RCC 7860 (cell line): ENCODE measurements around the gene EXOC3.
"Not testable (repeated sequence)": the region's sequence is repeated elsewhere in the genome, so short reads cannot be mapped to it uniquely, and the experiment has no call there.

Source experiments
- DNase-seq: peaks from one replicate; pipeline ENCODE4 v3.0.0-alpha.2; 2015; ENCODE audit warnings: low spot score
- FAIRE-seq: peaks from 2 replicates; lab custom pipeline; 2012; peaks lifted over from hg19 to GRCh38; lab: Jason Lieb, UNC

The EXOC3 gene

DNA sequence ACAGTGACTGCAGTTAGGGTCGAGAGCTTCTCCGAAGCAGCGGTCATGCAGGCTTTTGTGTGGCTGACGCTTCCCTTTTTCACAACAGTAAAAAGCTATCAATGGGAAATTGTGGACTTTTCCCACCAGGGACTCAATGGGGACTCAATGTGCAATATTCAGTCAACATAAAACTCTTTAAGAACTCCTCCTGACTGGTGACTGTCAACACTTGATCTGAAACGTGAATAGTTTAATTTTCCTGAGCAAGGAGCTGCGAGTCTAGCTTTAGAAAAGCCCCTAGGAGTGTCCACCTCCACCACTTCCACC is 28.7 kb downstream of the EXOC3 start:
- no peak for FAIRE-seq

DNA sequence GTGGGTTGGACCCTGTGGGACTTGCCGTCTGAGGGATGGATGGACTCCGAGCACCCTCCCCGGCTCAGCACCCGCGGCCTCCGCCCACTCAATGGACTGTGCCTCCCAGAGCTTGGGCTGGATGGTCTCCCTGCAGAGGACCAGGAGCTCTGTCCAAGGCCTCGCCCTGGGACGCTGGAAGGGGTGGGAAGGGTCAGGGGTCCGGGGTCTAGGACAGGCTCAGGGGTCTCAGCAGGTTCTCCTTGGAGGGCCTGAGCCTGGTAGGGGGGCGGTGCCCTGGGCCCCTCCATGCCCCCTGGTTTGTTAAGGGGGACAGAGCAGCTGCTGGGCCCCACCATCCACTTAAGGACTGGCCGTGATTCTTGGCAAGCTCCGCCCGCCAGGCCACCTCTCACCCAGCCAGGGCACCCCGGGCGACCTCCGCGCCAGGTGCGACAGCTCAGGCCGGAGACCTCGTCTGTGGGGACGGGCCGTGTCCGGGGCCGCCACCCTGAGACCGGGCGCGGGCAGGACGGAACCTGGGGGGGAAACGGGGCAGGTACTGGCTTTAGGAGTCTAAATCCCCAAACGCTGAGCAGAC is 29.2 kb downstream of the EXOC3 start:
- no peak for FAIRE-seq

More for the DNA sequence above, 28.7 kb downstream of the EXOC3 start:
- DNase-seq = no peak

DNA sequence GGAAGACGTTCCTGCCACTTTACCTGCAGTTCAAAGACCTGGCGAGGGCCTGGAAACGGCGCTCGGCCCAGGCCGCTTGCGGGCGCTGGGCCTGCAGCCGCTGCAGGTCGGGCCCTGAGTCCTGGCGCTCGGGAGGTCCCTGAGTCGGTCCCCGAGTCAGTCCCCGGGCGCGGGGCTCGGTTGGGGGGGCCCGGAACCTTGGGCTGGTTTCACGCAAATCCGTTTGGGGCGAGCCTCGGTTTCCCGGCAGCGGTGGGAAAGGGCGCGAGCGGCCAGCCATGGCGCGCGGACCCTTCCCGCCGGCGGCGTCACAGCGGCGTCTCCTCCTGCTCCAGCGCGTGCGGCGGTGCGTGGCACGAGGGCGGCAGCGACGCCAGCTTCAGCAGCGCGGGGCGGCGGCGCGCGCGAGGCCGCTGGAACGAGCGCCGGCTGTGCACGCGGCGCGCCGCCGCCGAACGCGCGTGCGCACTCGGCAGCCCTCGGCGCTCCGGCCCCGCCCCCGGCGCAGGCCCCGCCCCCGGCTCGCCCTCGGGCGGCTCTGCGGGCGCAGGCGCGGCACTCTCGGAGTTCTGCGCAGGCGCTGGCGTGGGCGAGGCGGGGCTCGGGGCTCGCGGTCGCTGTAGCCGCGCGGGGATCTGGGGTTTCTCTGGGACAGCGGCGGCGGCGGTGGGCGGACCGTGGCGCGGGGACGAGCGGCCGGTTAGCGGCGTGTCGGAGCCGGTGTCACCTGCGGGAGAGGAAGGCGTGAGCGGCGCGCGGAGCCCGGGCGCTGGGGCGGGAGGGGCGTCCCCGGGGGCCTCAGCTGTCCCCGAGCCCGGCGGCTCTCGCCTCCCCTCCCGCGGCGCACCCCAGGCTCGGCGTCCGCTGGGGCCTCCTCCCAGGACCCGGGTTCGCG is 29.9 kb downstream of the EXOC3 start:
- FAIRE-seq = no peak
- peak; percentile 77 for DNase-seq

More for the DNA sequence above, 29.2 kb downstream of the EXOC3 start:
- no peak for DNase-seq

DNA sequence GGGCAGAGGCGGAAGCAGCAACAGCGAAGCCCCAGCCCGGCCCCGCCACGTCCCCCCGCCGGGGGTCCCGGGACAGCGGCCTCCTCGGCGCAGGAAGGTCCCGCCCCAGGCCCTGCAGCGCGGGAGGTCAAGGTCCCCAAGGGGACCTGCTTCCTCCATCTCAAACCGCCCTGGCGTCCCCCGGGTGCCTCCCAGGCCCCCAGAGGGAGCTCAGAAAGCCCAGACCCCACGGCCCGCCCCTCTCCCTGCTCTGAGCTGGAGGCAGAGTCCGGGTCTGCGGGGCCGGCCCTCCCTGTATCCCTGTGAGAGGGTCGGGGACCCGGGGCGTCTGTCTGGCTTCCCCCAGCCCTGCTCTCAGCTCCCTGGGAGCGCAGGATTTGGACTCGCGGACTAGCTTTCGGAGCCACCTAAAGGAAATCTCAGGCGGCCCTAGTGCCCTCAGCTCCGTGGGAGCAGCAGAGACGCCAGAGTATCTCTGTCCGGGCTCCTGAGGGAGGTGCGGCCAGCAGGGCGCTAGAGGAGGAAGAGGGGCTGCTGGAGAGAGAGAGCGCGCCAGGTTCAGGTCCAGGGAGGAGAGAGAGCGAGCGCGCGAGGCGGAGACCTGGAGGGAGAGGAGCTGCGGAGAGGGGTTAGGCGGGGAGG is 30.7 kb downstream of the EXOC3 start:
- no peak for FAIRE-seq
- no peak for DNase-seq

DNA sequence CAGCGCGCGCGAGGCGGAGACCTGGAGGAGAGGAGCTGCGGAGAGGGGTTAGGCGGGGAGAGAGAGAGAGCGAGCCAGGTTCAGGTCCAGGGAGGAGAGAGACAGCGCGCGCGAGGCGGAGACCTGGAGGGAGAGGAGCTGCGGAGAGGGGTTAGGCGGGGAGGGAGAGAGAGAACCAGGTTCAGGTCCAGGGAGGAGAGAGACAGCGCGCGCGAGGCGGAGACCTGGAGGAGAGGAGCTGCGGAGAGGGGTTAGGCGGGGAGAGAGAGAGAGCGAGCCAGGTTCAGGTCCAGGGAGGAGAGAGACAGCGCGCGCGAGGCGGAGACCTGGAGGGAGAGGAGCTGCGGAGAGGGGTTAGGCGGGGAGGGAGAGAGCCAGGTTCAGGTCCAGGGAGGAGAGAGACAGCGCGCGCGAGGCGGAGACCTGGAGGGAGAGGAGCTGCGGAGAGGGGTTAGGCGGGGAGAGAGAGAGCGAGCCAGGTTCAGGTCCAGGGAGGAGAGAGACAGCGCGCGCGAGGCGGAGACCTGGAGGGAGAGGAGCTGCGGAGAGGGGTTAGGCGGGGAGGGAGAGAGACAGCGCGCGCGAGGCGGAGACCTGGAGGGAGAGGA is 31.4 kb downstream of the EXOC3 start:
- not testable (repeated sequence) for FAIRE-seq, DNase-seq

DNA sequence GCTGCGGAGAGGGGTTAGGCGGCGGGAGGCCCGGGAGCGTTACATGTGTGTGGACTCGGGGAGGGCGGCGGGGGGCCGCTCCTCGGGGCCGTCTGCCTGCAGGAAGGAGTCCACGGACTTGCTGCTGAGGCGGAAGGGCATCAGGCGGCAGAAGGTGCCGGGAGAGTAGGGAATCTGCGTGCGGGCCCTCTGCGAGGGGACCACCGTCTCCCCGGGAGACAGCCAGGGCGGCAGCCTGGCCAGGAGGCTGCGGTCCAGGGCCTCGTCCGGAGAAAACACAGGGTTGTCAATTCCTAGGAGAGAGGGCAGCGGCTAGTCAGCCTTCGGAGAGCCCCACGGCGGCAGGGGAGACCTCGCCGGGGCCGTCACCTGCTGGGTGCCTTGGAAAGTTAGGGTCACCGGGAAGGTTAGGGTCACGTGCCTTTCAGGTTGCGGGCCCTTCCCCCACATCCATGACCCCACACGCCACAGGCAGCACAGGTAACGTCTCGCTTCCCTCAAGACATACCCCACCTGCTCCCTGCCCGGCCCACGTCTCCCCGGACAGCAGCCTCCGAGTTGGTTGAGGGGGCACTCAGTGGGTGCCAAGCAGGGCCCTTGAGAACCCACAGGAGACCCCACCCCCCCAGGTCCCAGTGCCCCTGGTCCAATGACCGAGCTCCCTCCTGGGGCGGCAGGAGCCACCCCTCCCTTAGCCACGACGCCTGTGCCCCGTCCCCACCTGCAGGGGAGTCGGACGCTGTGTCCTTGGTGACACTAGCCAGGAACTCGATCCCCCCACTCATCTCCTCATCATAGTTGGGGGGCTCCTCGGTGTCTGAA is 32.1 kb downstream of the EXOC3 start:
- no peak for DNase-seq
- no peak for FAIRE-seq

DNA sequence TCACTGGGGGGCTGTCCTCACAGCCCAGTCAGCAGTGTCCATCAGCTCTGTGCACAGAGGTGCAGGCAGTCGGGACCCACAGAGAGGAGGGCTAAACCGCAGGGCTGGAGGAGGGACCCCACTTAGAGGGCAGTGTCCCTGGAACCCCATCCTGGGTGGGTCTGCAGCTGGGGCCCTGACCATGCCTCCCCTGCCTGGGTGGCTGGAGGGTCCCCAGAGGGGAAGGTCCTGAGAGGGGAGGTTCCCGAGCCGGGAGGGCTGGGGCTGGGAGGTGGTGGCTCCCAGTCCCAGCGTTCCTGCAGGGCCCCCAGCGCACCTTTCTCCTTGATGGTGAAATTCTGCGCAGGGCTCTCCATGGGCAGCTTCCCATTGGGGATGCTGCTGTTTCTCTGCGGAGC is 32.7 kb downstream of the EXOC3 start:
- FAIRE-seq = no peak
- no peak for DNase-seq

DNA sequence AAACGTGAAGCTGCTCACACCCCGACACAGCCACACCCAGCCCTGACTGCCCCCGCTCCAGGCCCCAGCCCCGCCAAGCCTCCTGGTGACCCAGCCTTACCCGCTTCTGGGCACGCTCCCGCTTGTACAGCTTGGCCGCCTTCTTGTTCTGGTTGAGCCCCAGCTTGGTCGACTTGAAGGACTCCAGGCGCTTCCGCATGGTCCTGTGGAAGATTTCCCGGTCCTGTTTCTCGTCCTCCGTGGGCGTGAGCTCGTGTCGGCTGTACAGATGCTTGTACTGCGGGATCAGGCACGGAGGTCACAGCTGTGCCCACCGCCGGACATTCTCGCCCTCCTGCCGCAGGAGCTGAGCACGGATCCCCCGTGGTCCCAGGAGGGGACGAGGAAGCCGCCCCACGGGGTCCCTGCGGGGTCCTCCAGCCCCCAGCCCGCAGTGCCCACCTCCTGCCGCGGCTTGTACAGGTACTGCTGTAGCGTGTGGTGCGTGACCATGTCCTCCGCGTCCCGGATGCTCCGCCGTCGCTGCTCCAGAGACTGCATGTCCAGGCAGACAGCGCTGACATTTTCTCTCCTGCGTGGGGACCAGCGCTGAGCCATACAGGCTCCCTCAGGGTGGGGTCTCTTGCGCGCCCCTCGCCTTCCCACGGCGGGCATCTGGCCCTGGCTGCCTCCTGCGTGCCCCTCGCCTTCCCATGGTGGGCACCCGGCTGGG is 33.3 kb downstream of the EXOC3 start:
- DNase-seq (no peak), FAIRE-seq (no peak)

DNA sequence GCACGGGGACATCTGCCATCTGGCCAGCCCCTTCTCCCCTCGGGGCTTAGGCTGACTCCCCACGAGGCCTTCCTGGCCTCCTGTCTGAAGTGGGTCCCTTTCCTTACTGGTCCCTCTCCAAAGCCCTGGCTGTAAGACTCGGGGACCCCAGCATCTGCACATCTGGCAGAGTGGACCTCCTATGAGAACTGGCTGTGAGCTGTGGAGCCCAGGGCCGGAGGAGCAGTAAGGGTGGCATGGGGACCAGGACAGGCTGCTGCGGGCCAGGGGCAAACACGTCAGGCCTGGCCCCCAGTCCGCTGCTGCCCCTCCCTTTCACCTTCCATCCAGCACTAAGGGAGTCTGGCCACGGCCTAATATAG is 33.8 kb downstream of the EXOC3 start:
- no peak for FAIRE-seq
- no peak for DNase-seq

DNA sequence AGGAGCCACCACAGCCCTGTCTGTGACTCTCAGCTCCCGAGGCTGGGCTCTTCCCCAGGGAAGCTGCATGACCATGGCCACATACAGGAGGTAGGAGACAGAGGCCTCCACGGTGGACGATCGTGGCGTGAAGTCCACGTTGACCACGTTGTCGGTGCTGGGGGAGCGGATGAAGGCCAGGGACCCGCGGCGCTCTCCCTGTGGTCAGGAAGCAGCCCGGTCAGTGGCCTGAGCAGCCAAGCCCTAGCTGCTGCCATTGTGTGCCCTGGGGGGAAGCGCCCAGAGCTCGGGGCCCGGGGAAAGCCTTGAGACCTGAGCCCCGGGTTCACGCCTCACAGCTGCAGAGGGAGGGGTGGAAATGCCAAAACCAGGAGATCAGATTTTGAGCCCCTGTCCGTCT is 34.3 kb downstream of the EXOC3 start:
- DNase-seq (no peak), FAIRE-seq (no peak)

DNA sequence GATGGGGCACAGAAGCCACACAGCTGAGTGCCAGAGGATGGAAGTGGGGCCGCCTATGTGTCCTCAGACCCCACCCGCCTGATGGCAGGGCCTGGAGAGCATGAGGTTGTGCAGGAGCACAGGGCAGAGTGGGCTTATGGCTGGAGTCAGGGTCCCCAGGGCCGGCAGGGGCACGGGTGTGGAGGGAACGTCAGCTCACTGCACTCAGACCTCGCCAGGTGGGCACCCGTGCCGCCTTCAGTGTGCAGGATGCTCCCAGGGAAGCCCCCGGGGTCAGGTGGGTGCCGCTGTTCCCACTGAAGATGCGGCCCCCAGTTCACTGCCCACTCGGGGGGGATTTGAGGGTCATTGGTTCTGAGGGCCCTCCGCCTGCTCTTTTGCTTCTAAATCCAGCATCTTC is 34.9 kb downstream of the EXOC3 start:
- DNase-seq (no peak), FAIRE-seq (no peak)

DNA sequence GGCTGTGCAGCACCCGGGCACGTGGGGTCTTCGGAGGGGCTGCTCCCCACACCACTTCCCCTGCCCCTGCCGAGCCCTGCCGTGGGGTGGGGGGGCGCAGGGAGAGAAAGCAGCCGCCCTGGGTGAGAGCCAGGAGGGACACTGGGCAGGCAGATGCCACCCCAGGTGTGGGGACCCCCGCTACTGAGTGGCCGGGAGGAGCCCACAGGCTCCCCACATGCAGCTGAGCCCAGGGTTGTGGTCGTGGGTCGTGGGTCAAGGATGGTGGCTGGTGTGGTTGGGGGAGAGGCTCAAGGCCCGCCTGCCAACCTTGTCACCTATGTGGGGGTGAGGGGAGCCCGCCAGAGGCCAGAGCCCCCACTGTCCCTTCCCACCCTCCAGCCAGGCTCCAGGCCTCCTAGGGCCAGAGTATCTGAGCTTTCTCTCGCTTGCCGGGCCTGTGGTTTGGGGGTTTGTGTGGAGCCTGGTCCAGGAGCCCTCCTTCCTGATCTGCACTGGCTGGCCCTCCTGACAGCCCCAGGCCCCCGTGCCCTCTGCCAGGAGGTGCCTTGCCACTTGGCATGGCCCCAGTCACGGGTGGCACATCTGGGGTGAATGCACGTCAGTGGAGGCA is 35.5 kb downstream of the EXOC3 start:
- no peak for FAIRE-seq

DNA sequence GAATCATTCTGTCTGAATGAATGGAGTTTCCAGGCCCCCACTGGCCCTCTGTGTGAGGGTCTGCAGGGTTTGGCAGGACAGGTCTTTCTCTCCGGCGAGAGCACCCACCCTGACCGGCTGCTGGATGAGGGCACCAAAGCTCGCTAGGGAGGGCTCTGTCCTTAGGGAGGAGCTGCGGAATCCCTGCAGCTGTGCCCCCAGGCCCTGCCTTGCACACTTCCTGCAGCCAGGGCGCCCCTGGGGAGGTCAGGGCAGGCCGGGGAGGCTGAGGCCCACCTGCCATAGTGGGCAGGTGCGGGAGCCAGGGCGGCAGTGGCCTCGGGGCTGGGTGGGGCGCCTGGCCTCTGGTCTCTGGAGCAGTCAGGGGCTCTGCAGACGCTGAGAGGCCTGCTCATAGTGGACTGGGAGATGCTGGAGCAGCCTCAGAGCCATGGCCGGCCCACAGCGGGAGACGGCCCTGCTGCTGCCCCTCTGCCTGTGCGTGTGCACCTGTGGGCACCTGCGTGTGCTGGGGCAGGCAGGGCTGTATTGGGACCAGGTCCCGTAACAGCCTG is 36.1 kb downstream of the EXOC3 start:
- FAIRE-seq (no peak), DNase-seq (no peak)

More for the DNA sequence above, 35.5 kb downstream of the EXOC3 start:
- no peak for DNase-seq

DNA sequence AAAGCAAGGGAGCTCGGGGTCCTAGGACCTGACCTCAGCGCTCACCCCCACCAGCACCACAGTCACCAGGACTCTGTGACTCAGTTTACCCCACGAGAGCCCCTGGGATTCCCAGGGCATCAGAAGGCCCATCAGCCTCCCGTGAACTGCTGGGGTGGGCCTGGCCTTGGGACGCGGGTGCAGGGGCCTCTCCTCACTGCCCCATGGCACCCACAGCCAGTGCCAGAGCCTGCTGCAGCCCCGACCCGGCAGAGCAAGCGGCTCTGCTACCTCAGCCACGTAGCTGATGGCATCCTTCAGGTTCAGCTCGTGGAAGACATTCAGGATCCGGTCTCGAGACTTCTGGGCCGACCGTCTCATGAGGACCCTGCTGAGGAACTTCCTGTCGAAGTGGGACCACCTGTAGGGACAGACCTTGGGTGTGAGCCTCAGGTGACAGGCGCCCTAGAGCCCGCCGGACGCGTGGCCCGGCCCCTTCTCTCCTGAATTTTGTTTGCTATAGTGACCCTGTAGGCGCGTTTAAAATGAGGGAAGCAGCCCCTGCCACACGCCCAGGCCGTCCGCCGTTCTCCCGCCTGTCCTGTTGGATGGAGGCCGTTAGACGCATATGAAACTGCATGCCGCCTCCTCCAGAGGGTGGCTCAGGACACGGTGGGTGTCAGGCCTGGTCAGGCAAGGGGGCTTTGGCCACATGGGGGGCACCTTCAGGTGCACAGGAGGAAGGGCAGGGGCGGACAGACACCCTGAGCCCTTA is 36.8 kb downstream of the EXOC3 start:
- no peak for DNase-seq
- no peak for FAIRE-seq

DNA sequence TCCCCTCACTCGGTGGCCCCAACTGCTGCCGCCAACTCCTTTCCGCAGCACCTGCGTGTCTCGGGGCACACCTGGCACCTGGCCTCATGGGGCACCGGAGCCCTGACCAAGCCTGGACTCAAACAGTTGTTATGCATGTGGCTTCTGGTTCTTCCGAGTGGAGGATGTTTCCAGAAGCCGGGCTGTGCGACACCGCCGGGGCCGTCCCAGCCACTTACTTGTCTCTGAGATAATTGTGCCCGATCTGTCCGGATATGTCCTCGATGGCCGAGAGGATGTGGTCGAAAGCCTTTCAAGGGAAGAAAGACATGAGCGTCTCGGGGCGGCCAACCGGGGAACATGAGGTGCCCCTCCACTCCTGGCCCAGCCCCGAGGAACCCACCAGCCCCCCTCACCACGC is 38.4 kb downstream of the EXOC3 start:
- FAIRE-seq = no peak
- no peak for DNase-seq

DNA sequence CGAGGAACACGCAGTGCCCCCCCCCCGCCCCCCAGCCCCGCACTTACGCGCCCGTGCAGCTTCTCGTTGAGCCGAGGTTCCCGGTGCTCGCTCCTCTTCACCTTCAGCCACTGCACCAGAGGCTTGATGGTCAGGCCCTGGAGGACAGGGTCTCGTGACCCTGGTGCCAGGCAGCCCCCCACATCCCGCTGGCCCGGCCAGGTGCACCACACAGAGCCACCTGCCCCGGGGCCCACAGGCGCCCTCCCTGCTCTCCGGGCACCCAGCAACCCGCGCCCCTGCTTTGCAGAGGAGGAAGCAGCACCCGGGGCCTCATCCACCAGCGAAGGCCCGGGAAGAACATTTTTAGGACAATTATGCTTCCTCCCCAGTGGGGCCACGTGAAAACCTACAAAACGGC is 39.0 kb downstream of the EXOC3 start:
- FAIRE-seq = no peak
- DNase-seq = no peak

DNA sequence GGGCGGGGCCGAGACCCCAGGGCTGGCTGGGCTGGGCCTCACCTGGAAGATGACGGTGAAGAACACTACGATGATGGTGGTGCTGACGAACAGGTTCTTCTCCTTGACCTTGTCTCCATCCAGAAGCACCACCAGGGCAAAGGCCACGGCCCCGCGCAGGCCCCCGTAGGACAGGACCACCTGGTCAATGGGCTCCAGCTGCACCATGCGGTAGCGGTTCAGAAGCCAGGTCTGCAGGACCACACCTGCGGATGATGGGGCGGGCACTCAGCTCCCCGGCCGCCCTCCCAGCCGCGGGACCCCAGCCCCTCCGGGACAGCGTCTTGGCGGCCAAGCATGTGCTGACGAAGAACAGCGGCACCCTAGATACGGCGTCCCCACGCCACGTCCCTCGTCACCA is 39.5 kb downstream of the EXOC3 start:
- DNase-seq (no peak), FAIRE-seq (no peak)

DNA sequence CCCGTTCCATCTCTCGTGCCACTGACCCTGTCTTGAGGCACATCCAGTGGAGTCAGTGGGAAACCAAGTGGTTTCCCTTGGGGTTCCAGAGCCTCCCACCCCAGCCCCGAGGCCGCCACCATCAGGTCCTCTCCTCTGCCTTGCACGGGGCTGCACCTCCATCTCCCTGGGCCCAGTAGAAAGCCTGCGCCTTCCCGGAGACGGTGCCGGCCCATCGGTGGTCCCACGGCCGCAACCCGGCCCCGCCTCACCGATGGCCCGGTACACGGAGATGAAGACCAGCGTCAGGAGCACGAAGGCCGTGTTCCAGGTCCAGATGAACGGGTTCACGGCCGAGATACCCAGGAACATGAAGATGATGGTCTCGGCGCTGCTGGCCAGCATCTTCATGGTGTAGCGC is 40.0 kb downstream of the EXOC3 start:
- DNase-seq = no peak
- no peak for FAIRE-seq
